Activated T-cell treated with anti-CD3 and anti-CD28 coated beads, Interleukin-2, amount 50 U/mL, for 1 hour (primary cell): ENCODE results near the gene ACAD10.
"Not testable (repeated sequence)": the region's sequence is repeated elsewhere in the genome, so short reads cannot be mapped to it uniquely, and the experiment has no call there.

Experiments used
- DNase-seq: peaks from one replicate; pipeline ENCODE4 v3.0.0-alpha.2; 2020

ACAD10 gene

DNA sequence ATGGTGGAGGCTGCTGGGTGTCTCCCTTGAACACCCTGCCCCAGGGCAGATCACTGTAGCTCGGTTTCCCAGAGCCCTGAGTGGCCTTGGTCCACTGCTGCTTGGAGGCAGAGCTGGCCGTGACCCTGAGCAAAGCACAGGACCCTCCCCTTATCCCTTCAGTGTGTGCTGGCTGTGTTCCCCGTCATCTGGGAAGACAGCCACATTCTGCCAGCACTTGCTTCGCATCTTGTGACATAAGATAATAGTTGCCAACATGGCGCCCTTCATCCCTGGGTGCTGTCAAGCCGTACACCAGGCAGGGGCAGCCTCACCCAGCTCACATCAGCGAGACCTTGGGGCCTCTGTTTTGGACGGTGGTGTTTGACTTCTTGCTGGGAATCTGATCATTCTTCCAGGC is 68.8 kb downstream of the ACAD10 start:
- no peak for DNase-seq

DNA sequence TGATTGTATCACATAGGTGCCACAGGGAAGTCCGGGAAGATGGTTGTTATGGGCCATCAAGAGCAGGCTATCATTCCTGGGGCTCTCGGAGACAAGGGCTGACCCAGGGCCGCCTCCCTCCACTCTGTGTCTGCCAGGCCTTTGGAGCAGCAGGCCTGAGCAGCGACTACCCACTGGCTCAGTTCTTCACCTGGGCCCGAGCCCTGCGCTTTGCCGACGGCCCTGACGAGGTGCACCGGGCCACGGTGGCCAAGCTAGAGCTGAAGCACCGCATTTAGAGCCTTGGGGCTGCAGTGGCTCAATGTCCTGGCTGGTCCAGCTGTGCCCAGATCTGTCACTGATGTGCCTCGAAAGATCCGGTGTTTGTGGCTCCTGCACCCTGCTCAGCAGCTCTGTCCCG is 70.3 kb downstream of the ACAD10 start:
- no peak for DNase-seq

DNA sequence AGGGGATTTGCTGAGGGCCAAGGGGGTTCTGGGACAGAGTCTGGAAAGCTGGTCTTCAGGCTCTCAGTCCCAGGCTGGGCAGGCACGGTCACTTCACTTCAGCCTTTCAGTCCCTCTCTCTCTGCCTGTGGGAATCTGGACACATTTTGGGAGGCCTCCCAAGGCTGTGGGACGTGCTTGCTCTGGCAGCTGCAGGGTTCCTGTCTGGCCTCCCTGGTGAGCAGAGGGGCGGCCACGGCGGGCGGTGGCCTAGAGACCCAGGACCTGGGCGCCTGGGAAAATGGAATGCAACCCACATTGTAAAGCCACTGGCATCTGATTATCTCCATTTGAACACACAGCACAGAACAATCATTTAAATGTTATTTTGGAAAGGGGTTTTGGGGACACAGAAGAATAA is 70.8 kb downstream of the ACAD10 start:
- DNase-seq: no peak

DNA sequence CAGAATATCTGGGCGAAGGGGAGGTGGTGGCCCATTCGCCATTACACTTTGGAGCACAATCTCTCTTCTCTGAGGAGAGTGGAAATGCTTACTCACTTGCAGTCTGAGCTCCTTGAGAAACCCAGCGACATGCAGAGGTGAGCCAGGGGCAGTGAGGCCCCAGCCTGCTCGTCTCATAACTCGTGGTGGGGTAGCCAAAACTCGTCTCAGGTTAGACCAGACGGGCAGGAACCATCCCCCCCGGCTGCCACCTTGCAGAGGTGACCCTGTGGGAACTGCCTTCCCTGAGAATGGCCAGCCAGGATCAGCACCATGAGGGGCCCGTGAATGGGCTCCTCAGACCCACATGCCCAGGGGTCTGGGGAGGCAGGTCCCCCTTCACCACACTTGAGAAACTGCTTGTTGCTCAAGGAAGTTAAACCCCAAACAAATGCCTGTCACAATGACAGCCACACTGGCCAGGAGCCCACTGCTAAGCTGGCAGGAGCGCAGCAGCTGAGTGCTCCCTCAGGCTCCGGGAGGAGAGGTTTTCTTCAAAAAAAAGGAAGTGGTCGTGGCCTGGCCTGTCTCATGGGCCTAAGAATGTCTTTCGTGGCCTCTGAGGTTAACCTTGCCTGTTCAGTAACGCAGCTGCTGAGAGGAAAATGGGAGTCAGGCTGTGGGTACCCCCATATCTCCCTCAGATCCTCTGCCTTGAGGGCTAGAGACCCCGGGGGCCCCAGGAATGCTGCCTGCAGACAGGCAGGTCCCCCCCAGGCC is 71.7 kb downstream of the ACAD10 start:
- DNase-seq: no peak

DNA sequence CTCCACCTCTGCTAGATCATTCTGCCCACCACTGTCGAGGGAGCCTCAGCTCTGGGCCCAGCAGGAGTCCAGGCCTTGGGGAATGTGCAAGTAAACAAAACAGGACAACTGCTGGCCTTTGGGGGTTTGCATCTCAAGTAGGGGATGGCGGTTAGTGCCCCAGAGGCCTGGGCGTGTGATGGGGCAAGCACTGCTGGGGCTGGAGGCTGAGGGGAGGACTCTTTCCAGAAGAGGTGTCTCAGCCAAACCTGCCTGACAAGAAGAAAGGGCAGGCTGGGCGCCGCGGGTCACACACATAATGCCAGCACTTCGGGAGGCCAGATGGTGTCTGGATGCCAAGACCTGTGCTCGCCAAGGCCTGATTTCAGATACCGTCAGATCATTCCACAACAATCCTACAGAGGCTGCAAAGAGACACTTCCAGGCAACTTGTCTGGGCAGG is 72.3 kb downstream of the ACAD10 start:
- no peak for DNase-seq

DNA sequence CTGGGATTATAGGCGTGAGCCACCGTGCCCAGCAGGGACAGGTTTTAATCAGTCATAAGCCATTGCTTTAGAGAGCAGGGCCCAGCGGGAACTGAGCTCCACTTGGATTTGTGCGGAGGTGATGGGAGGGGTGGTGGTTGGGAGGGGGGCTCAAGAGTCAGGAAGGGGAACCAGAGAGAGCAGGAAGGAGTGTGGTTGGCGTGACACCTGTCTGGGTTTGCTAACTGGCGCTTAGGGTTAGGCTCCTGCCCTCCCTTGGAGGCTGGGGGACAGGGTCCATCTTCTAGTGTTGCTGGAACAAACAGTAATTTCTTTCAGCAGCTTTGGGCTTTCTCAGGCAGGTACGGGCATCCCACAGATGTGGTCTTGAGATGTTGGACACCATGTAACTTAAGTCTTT is 73.4 kb downstream of the ACAD10 start:
- DNase-seq: no peak

DNA sequence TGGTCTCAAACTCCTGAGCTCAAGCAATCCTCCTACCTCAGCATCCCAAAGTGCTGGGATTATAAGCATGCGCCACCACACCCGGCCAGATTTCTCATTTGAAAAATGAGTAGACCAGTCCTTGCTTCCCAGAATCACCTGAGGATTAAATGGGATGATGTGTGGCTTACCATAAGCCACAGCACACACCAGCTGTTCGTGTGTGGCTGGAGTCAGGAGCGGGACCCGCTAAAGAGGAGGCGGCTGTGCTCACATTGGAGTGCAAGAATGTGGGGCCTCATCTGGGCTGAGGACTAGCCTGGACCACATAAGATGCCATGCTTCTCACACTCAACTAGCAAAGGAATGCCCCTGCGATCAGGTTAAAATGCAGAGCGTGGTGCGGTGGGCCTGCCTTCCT is 74.1 kb downstream of the ACAD10 start:
- DNase-seq: no peak

DNA sequence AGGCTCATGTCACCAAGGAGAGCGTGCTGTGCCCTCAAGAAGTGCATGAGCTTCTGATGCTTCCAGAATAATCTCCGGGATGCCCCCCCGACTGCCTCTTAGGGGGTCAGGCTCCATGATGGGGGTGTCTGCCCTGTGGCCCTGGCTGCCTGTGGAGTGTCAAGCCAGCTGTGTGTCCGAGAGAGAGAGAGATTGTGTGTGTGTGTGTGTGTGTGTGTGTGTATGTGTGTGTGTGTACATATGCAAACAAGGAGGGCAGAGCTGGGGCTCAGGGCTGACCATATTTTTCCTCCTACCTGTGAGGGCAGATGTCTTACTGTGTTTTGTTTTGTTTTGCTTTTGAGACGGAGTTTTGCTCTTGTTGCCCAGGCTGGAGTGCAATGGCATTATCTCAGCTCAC is 75.2 kb downstream of the ACAD10 start:
- no peak for DNase-seq

DNA sequence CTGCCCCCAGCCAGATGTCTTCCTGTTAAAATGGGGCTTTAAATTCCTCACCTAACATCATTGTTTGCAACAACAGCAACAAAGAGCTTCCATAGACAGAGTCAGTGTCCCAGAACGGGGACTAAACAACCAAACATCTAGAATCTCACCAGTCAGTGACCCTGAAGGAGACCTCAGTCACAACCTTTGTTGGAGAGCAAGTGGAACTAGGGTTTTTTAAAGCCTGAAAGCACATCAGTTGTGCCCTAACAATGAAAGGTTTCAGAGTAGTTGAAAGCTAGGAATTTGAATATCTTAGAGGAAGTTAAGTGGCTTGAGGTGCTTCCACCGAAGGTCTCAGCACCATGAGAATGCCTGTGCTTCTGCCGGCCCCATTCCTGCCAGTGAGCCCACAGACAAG is 75.9 kb downstream of the ACAD10 start:
- no peak for DNase-seq

DNA sequence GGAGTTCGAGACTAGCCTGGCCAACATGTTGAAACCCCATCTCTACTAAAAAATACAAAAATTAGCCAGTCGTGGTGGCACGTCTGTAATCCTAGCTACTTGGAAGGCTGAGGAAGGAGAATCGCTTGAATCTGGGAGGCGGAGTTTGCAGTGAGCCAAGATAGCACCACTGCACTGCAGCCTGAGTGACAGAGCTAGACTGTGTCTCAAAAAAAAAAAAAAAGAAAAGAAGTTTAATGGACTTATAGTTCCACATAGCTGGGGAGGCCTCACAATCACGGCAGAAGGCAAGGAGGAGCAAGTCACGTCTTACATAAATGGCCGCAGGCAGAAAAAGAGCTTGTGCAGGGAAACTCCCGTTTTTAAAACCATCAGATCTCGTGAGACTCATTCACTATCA is 77.7 kb downstream of the ACAD10 start:
- DNase-seq: not testable (repeated sequence)

DNA sequence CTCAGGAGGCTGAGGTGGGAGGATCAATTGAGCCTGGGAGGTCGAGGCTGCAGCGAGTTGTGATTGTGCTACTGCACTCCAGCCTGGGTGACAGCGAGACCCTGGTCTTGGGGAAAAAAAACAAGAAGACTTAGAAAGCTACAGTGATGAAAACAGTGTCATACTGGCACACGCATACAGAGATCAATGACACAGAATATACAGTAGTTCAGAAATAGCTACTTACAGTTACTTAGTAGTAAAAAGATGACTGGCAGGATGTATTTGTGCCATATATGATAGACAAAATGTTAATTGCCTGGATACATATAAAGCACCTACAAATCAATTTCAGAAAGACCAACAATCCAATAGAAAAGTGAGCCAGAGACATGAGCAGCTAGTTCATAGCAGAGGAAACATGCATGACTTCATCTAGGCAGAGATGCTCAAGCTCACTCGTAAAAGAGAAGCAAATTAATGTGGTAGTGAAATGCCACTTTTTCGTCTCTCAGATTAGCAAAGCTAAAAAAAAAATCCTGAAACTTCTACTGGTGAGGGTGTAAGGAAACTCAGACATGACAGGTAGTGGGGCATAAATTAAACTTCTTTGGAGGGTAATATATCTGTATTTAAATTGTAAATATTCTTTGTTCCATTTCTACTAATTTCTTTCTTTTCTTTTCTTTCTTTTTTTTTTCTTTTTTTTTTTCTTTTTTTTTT is 78.4 kb downstream of the ACAD10 start:
- no peak for DNase-seq

DNA sequence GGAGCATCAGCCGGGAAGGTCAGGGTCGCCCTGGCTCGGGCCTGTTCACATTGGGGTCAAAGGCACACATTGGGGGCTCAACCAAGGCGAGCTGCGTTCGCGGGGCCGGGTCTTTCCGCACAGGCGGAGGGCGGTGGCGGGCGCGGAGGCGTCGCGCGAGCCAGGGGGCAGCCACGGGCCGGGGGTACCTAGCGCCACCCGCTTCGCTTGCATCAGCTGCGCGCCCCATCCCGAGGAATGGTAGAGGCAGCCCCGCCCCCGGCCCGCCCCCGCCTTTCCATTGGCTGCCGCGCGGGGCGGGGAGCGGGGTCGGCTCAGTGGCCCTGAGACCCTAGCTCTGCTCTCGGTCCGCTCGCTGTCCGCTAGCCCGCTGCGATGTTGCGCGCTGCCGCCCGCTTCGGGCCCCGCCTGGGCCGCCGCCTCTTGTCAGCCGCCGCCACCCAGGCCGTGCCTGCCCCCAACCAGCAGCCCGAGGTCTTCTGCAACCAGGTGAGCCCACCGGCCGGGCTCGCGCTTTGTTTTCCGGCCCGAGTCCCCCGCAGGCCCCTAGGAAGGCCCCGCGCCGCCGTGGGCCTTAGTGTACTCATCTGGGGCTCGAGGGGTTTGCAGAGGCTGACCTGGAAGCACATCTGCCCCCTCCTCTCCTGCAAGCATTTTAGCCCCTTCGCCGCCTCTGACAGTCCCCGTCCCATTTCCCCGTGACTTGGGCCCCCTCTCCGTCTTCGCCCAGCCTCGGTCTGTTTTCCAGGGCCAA is 80.9 kb downstream of the ACAD10 start, which contains the start of gene ALDH2:
TSS of gene ALDH2 (plus strand) at position 326 of the 754 bp plus-strand sequence. CDS start at position 376, 50 bp downstream.
- peak; percentile 44 for DNase-seq

DNA sequence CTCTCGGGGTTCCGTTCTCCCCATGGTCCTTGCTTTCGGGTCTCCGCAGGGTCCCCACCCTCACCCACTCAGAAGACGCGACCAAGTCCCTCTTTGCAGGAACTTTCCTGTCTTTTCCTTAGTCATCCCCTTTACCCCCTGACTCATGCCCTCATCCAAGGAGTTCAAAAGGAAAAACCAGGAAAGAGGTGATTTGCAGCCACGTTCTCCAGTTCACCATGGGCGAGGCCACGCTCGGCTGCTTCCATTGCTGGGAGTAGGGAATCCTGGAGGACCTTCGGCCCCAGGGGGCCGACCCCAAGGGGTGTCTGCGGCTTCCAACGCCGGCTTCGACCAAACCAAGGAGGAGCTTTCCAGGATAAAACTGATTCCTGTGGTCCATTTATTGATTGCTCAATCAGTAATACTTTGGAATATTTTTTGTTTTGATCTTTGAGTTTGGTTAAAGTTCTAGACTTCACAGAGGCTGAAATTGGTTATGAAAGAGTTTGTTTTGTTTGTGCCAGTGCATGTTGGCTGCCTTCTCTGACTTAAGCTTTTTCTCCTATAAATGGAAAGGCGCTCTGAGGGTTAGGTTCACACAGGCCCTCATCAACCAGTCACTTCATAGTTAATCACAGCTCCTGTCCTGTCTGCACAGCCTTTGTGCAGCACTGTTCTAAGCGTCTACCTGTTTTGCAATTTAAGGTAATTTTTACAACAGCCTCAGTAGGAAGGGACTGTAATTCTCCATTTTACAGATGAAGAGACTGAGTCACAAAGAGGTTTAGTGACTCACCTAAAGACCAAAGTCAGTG is 81.7 kb downstream of the ACAD10 start:
- no peak for DNase-seq

DNA sequence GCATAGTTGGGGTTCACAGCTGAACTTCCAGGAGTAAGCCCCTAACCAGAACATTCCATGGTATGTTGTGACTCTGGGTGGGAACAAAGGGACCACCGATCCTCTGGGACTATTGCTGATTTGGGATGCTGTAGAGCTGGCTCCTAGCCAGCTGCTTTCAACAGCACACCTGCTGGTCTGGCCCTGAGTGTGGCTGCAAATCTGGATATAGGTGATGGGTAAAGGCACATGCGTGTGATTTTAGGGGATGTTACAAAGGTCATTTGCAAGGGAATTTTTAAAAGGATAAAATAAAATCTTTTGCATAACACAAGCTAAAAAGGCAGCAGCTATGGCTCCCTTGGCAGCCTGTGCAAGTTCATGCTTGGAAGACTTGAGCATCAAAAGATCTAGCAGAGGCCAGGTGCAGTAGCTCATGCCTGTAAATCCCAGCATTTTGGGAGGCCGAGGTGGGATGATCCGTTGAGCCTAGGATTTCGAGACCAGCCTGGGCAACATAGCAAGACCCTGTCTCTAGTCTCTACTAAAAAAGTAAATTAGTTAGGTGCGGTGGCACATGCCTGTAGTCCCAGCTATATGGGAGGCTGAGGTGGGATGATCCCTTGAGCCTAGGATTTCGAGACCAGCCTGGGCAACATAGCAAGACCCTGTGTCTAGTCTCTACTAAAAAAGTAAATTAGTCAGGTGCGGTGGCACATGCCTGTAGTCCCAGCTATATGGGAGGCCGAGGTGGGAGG is 82.5 kb downstream of the ACAD10 start:
- no peak for DNase-seq

DNA sequence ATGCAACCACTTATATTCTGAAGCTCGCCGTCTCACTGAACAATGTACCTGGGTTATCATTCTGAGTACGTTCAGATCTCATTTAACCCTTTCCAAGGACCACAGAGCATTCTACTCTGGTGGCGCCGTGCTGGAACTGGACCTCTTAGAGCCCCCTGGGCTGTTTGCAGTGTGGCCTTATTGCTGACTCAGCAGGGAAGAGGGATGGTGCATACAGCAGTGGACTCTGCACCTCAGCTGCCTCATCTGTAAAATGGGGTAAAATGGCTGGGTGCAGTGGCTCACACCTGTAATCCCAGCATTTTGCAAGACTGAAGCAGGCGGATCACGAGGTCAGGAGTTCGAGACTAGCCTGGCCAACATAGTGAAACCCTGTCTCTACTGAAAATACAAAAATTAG is 83.7 kb downstream of the ACAD10 start:
- DNase-seq: no peak

DNA sequence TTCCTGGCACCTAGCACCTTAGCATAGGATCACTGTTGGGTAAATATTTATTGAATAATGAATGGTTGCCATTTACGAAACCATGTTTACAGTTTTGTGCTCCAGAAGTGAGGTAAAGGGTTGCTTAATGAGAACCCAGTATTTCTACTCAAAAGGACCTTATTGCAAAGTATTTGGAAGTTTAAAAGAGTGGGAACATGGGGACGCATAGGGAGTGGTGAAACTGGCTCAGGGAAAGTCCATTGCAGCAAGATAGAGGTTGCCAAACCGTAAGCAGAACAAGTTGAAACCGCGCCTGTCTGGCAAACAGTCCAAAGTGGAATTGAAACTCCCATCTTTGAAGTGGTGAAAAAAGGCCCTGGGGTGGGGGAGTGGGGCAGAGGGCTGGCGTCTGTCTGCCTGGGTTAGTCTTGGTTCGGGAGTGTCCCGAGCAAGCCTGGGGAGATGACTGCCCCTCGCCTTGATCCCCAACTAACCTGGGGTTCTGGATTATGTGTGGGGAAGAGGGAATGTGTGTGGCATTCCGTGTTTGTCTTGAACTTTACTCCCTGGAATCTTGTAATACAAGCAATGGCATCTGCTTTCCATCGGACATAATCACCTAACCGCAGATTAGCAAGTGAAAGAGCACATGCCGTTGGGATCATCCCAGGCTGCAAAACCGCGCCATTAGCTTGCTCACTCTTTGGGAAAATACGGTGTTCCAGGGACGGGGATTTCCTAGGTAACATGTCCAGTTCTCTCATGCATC is 88.1 kb downstream of the ACAD10 start:
- no peak for DNase-seq

DNA sequence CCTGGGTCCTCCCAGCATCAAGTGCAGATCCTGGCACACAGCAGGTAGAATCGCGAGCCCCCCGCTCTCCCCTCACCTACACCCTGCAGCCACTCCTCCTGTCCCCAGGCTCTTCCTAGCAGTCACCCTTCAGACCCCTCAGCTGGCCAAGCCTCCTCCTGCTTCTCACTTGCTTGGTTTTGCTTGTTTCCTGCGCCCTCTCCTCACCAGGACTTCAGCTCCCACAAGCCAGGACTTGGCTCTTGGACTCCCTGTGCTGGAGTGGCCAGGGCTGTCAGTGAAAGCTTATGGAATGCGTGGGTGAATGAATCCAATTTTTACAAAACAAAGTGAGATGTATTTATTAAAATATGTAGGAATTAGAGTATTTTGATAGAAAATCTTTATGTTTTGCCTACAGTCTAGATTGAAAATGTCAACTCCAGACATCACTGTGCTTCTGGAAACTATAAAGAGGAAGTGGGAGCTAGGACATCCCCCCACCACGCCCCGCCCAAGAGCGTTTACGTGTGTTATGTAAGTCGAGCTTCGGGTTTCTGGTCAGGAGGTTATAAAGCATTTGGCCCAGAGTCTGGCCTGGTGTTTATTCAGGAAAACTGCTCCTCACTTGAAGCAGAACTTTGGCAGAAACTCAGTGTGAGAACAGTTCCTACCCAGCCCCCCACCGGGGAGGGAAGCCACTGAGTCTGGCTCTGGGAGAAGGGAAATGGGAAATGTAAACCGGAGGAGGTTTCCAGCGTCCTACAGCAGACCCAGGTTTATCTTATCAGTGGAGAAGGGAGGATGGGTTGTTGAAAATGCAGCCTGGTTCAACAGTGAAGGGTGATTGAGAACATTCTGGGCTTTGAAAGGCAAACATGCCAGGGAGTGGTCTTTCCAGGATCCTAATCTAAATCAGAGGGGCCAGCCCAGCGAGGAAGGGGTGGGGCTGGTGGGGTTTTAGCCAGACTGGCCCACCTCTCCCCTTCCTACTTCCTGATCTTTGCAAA is 89.6 kb downstream of the ACAD10 start:
- DNase-seq: no peak

DNA sequence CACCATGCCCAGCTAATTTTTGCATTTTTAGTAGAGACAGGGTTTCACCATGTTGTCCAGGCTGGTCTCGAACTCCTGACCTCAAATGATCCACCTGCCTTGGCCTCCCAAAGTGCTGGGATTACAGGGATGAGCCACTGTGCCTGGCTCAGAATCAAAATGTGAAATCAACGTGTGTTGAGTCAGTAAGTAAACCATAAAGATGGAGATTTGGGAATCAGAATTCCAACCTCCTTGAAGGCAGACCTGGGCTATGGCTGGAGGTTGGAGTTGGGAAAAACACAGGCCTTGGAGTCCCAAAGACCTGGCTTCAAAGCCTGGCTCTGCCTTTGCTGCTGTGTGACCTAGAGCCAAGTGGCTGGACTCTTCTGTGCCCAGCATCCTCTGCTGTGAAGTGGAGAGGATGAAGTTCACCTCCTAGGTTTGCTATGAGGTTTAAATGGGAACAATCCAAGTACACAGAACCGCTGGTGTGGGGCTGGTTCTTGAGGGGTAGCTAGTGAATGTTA is 91.0 kb downstream of the ACAD10 start:
- DNase-seq: no peak

DNA sequence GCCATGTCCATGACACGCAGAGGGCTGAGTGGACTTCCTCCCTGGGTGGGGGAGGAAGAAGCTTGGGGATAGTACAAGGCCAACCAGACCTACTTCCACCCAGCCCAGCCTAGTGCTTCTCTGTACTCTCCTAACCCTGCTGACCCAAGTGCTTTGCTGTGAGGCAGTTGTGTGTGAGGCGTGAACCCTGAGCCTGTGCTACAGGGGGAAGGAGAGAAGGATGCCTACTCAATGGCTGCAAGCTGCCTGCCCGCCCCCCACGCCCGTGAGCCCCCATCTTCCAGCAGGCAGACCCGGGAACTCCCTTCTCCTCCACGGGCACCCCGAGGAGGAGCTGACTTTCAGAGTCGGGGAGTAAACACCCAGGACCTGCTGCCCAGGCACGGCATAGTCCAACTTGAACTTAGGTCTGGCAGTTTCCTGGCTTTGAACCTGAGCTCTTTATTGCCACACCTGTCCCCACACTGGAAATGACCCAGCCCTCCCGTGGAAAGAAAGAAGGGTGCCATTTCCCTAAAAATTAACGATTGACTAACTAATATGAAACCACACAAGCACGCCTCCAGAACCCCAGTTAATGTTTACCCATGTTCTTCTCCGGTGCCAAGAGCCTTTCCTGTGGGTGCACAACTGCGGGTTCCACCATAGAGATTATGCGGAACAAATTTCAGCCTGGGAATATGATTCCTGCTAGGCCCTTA is 91.6 kb downstream of the ACAD10 start:
- DNase-seq: no peak
